Spleen (tissue), 11 donors: ENCODE data around the gene P2RX4. TPM values are rescaled to one million over a fixed set of nuclear protein-coding genes. Genes with fewer than 3 reads are reported as not detected.

Experiments used
- DNase-seq: peaks from one replicate; pipeline ENCODE4 v3.0.0-alpha.2; 2020
- H3K27ac ChIP-seq, 8 donors: fragments of 200-600 bp; sonication (generic) in 7 of 8; 1 replicate in 4 of 8; 2 replicates in 4 of 8; pipeline versions ENCODE4 v1.5.0 to v1.8.0; 2016 to 2021; ENCODE audit warnings: inconsistent platforms in 4 of 8, mild to moderate bottlenecking in 4 of 8, moderate library complexity in 1 of 8
- H3K27me3 ChIP-seq, 7 donors: fragments of 200-600 bp; sonication (generic) in 6 of 7; replicated peaks in 1 of 7; 1 replicate in 4 of 7; 2 replicates in 3 of 7; pipeline versions ENCODE4 v1.5.0 to v1.8.0; 2016 to 2021; ENCODE audit warnings: inconsistent platforms in 3 of 7, mild to moderate bottlenecking in 1 of 7
- H3K36me3 ChIP-seq, 6 donors: fragments of 200-600 bp; sonication (generic) in 5 of 6; 1 replicate in 4 of 6; 2 replicates in 2 of 6; pipeline versions ENCODE4 v1.5.0 to v1.8.0; 2016 to 2021; ENCODE audit warnings: inconsistent platforms in 2 of 6
- H3K4me1 ChIP-seq, 6 donors: fragments of 200-600 bp; sonication (generic) in 5 of 6; 1 replicate in 3 of 6; 2 replicates in 3 of 6; pipeline versions ENCODE4 v1.5.0 to v1.8.0; 2016 to 2021; ENCODE audit warnings: inconsistent platforms in 3 of 6
- H3K4me3 ChIP-seq, 8 donors: fragments of 200-600 bp; sonication (generic) in 7 of 8; 1 replicate in 4 of 8; 2 replicates in 4 of 8; pipeline versions ENCODE4 v1.5.0 to v1.8.0; 2016 to 2021; ENCODE audit warnings: inconsistent platforms in 4 of 8, mild to moderate bottlenecking in 4 of 8, moderate library complexity in 2 of 8
- H3K9me3 ChIP-seq, 8 donors: fragments of 200-600 bp; sonication (generic) in 7 of 8; 1 replicate in 4 of 8; 2 replicates in 4 of 8; pipeline versions ENCODE4 v1.5.0 to v1.8.0; 2016 to 2021; ENCODE audit warnings: inconsistent platforms in 4 of 8
- CTCF ChIP-seq, 11 experiments: fragments of 200-600 bp in 7 of 11; fragments of 450-650 bp in 4 of 11; sonication (generic) in 4 of 11; IDR thresholded peaks in 8 of 11; conservative IDR thresholded peaks in 3 of 11; 1 replicate in 7 of 11; 2 replicates in 4 of 11; pipeline versions ENCODE4 v1.4.0 to v1.8.0; 2016 to 2021; ENCODE audit warnings: antibody characterized with exemption in 11 of 11, inconsistent platforms in 4 of 11, mild to moderate bottlenecking in 1 of 11
- POLR2A ChIP-seq, 3 donors: fragments of 450-650 bp; IDR thresholded peaks; one replicate each; pipeline ENCODE4 v1.5.1; 2017; ENCODE audit warnings: antibody characterized with exemption in 3 of 3, mild to moderate bottlenecking in 1 of 3
- POLR2AphosphoS5 ChIP-seq, 3 donors: sonication (generic); formaldehyde crosslinking; IDR thresholded peaks; one replicate each; pipeline ENCODE4 v1.5.1; 2017; ENCODE audit warnings: antibody characterized with exemption in 3 of 3
- WGBS, 5 donors: extraction: QIAGEN DNeasy Blood & Tissue Kit in 3 of 5; methylation state at CpG; one replicate each; pipeline versions ENCODE4 v1.1.5 to v1.1.7; 2013 to 2018; 5-methylcytosine and 5-hydroxymethylcytosine counted together
- intact Hi-C: fragments of 100-400 bp; cut with DNase I; formaldehyde crosslinking; loops from one replicate; pipeline ENCODE4 v1.15.0; 2023; ENCODE audit warnings: low total_unique reads
- polyA plus RNA-seq, 3 donors: library from polyadenylated mRNA; stranded (reverse); fragments of 200-250 nt; gene quantifications; one replicate each; pipeline ENCODE4 v1.2.1, GENCODE V29; 2013
- total RNA-seq, 7 donors: library from RNA; depleted of rRNA in 3 of 7; stranded (reverse); fragments of >200 nt in 3 of 7; fragmentation: NEBNext Ultra II Directional in 4 of 7; extraction: Animal tissue kit (Norgen Biotek cat#: 25700) in 4 of 7; gene quantifications; one replicate each; pipeline versions ENCODE4 v1.1.0 to v1.2.1, GENCODE V29; 2016 to 2021
- donor health status: healthy with polysubstance abuse.
- donor health status: DM: no; HTN: no; CAD: no; lungs with moderate emphysema.
- donor health status: DM: no; HTN: no; CAD: no.
- donor health status: Bipolar disorder and iron deficiency.
- donor health status: healthy.
- donor health status: DM: no; HTN: no; CAD: no.
- donor health status: DM: yes; HTN: yes; CAD: no.

The P2RX4 gene
- total and polyA plus RNA-seq, 10 donors, result 12.0 to 97.9 (median 34.8) TPM

DNA sequence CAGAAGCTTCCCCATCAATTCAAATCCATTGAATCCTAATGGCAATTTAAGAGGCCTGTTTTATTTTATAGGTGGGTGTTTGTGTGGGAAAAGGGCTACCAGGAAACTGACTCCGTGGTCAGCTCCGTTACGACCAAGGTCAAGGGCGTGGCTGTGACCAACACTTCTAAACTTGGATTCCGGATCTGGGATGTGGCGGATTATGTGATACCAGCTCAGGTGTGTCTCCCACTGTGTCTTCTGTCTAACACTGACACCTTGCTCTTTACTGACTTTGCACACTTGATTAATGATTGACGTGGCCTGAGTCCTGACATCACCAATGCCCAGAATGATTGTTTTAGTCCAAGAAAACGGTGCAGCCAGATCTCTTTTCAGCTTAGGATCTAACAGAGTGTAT, 7.1 kb downstream of the P2RX4 start:
- Histone ChIP-seq H3K4me1 (peaks cover 2 to 52% (median 35%) of the 10 kb centered on the region in 6 donors), H3K27ac (peak overlapping the region in 2 of 8 donors; percentile 11 to 20), H3K9me3 (no peaks in the 10 kb centered on the region), H3K4me3 (no peak overlapping the region), H3K36me3 (peaks cover 0 to 68% (median 14%) of the 10 kb centered on the region in 6 donors), H3K27me3 (no peaks in the 10 kb centered on the region)
- 71 to 82% (median 77%) methylated on average over 8 of the region's 8 CpGs for WGBS, 5 donors
- intact Hi-C loops, result no loop called here
- TF ChIP-seq CTCF (IDR thresholded peaks at IDR 0.05 in 8 of 11, conservative IDR thresholded peaks at IDR 0.05 in 3 of 11) (no peak), POLR2AphosphoS5 (IDR thresholded peaks at IDR 0.05) (no peak), POLR2A (IDR thresholded peaks at IDR 0.05) (no peak)
- DNase-seq, result peak; percentile 29

- intact Hi-C loops, result no loop called here
- Histone ChIP-seq H3K36me3 (peaks cover 0 to 75% (median 15%) of the 10 kb centered on the region in 6 donors), H3K4me1 (peaks cover 2 to 50% (median 34%) of the 10 kb centered on the region in 6 donors), H3K27ac (no peak overlapping the region), H3K27me3 (no peaks in the 10 kb centered on the region), H3K9me3 (no peaks in the 10 kb centered on the region), H3K4me3 (no peak overlapping the region)
- WGBS, 5 donors, result 91 to 95% (median 95%) methylated on average over 5 of the region's 5 CpGs
- TF ChIP-seq POLR2A (IDR thresholded peaks at IDR 0.05) (no peak), POLR2AphosphoS5 (IDR thresholded peaks at IDR 0.05) (no peak), CTCF (IDR thresholded peaks at IDR 0.05 in 8 of 11, conservative IDR thresholded peaks at IDR 0.05 in 3 of 11) (no peak)
- peak; percentile 12 for DNase-seq
Observed at GRCh38 chr12:121217761-121218160, 7.8 kb downstream of the P2RX4 start.

DNA sequence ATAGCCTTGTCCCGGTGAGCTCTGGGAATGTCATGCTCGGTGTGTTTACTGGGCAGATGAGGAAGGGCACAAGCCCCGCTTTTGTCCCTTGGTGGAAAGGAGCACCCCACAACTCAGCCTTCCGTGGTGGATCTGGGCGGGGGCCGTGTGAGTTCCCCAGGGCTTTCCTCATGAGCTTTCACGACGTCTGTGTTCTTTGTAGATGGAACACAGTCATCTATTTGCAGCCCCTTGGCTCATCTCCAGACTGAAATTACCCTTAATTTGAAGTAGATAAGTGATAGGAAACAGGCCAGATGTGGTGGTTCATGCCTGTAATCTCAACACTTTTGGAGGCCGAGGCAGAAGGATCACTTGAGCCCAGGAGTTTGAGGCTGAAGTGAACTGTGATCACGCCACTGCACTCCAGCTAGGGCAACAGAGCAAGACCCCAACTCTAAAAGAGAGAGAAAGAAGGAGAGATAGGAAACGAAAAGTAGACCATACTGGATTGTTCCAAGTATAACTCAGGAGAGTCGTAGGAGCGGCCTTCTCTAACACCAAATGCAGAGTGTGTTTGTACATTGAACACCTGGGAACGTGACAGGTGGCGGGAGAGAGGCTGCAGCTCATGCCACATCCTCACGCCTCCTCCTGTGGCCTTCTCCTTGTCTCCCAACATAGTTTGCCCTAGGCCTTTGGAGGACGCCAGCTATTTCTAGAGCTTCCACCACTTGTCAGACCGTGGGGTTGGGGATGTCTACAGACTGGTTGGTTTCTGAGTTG, 8.8 kb downstream of the P2RX4 start:
- intact Hi-C loops, result no loop called here
- 92 to 96% (median 93%) methylated on average over 18 of the region's 18 CpGs for WGBS, 5 donors
- Histone ChIP-seq H3K4me3 (no peak overlapping the region), H3K27ac (no peak overlapping the region), H3K36me3 (peaks cover 0 to 76% (median 20%) of the 10 kb centered on the region in 6 donors), H3K4me1 (peaks cover 2 to 50% (median 35%) of the 10 kb centered on the region in 6 donors), H3K9me3 (no peaks in the 10 kb centered on the region), H3K27me3 (no peaks in the 10 kb centered on the region)
- TF ChIP-seq POLR2A (IDR thresholded peaks at IDR 0.05) (no peak), POLR2AphosphoS5 (IDR thresholded peaks at IDR 0.05) (no peak), CTCF (IDR thresholded peaks at IDR 0.05 in 8 of 11, conservative IDR thresholded peaks at IDR 0.05 in 3 of 11) (no peak)
- peak; percentile 29 for DNase-seq

DNA sequence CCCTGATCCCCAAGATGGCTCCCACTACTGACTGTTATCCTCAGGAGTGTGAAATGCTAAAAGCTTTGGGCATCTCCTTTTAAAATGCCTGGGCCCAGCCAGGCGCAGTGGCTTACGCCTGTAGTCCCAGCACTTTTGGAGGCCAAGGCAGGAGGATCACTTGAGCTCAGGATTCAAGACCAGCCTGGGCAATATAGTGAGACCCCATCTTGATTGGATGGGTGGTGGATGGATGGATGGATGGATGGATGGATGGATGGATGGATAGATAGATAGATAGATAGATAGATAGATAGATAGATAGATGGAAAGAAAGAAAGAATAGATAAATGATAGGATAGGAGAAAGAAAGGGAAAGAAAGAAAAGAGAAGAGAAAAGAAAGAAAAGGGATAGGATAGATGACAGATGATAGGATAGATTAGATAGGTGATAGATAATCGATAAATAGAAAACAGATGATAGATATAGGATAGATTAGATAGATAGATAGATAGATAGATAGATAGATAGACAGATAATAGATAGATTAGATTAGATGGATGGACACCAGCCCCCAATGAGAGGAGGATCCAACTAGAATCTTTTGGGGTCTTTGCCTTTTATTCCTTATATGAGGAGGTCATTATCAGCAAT, 9.5 kb downstream of the P2RX4 start:
- no peak overlapping the region for H3K4me3 ChIP-seq
- TF ChIP-seq POLR2A (IDR thresholded peaks at IDR 0.05) (no peak), POLR2AphosphoS5 (IDR thresholded peaks at IDR 0.05) (no peak), CTCF (IDR thresholded peaks at IDR 0.05 in 8 of 11, conservative IDR thresholded peaks at IDR 0.05 in 3 of 11) (no peak)
- peaks cover 0 to 81% (median 20%) of the 10 kb centered on the region in 6 donors for H3K36me3 ChIP-seq
- peaks cover 2 to 50% (median 35%) of the 10 kb centered on the region in 6 donors for H3K4me1 ChIP-seq
- peak; percentile 32 for DNase-seq
- H3K27ac ChIP-seq, result no peak overlapping the region
- 97 to 100% (median 98%) methylated on average over 3 of the region's 3 CpGs for WGBS, 5 donors
- no peaks in the 10 kb centered on the region for H3K27me3 ChIP-seq
- intact Hi-C loops, result no loop called here
- H3K9me3 ChIP-seq, result no peaks in the 10 kb centered on the region
